ENCODE measurements around the gene WAS. TPM values are rescaled to one million over a fixed set of nuclear protein-coding genes. Genes with fewer than 3 reads are reported as not detected.

The WAS gene
- 2.7 TPM for total RNA-seq (ENCODE audit: unreplicated experiment)
- long read RNA-seq = 0 reads

GRCh38 chrX:48683411-48683982, at the start of gene WAS:
Gene WAS (plus strand): TSS chrX:48683799. CDS start chrX:48683854, 55 bp downstream.
- no peaks in the 10 kb centered on the region for H3K9me3 Mint-ChIP-seq (ENCODE audit: unreplicated experiment)
- H3K27ac Mint-ChIP-seq (ENCODE audit: unreplicated experiment) = no peak within 1 kb of the TSS
- peaks cover 5% of the 10 kb centered on the region for H3K4me1 Mint-ChIP-seq (ENCODE audit: unreplicated experiment)
- TF ChIP-seq CTCF (IDR thresholded peaks at IDR 0.05; ENCODE audit: unreplicated experiment) = no peak
- peaks cover 7% of the 10 kb centered on the region for H3K27me3 Mint-ChIP-seq (ENCODE audit: unreplicated experiment)
- no peak for DNase-seq (ENCODE audit: low spot score)
- H3K36me3 Mint-ChIP-seq (ENCODE audit: low read depth, unreplicated experiment) = no peaks in the 10 kb centered on the region
- H3K4me3 Mint-ChIP-seq (ENCODE audit: unreplicated experiment) = no peak within 1 kb of the TSS

- no peak for TF ChIP-seq CTCF (IDR thresholded peaks at IDR 0.05; ENCODE audit: unreplicated experiment)
- Mint-ChIP-seq H3K4me3 (ENCODE audit: unreplicated experiment) (no peak overlapping the region), H3K27me3 (ENCODE audit: unreplicated experiment) (no peaks in the 10 kb centered on the region), H3K4me1 (ENCODE audit: unreplicated experiment) (no peaks in the 10 kb centered on the region), H3K36me3 (ENCODE audit: low read depth, unreplicated experiment) (no peaks in the 10 kb centered on the region), H3K9me3 (ENCODE audit: unreplicated experiment) (no peaks in the 10 kb centered on the region), H3K27ac (ENCODE audit: unreplicated experiment) (no peak overlapping the region)
- no peak for DNase-seq (ENCODE audit: low spot score)
Measured at GRCh38 chrX:48636301-48636700, 47.3 kb upstream of the WAS start.

- TF ChIP-seq CTCF (IDR thresholded peaks at IDR 0.05; ENCODE audit: unreplicated experiment) = no peak
- Mint-ChIP-seq H3K27ac (ENCODE audit: unreplicated experiment) (no peak overlapping the region), H3K9me3 (ENCODE audit: unreplicated experiment) (no peaks in the 10 kb centered on the region)
Measured at GRCh38 chrX:48636776-48637175, 46.8 kb upstream of the WAS start.

GRCh38 chrX:48645669-48646068, 37.9 kb upstream of the WAS start:
- Mint-ChIP-seq H3K36me3 (ENCODE audit: low read depth, unreplicated experiment) (no peaks in the 10 kb centered on the region), H3K9me3 (ENCODE audit: unreplicated experiment) (no peaks in the 10 kb centered on the region)

More at GRCh38 chrX:48636776-48637175, 46.8 kb upstream of the WAS start:
- no peaks in the 10 kb centered on the region for H3K27me3 Mint-ChIP-seq (ENCODE audit: unreplicated experiment)
- H3K36me3 Mint-ChIP-seq (ENCODE audit: low read depth, unreplicated experiment) = no peaks in the 10 kb centered on the region
- no peak overlapping the region for H3K4me3 Mint-ChIP-seq (ENCODE audit: unreplicated experiment)
- H3K4me1 Mint-ChIP-seq (ENCODE audit: unreplicated experiment) = no peaks in the 10 kb centered on the region
- no peak for DNase-seq (ENCODE audit: low spot score)

More at GRCh38 chrX:48645669-48646068, 37.9 kb upstream of the WAS start:
- H3K4me1 Mint-ChIP-seq (ENCODE audit: unreplicated experiment) = no peaks in the 10 kb centered on the region
- no peak overlapping the region for H3K27ac Mint-ChIP-seq (ENCODE audit: unreplicated experiment)
- DNase-seq (ENCODE audit: low spot score) = no peak
- H3K4me3 Mint-ChIP-seq (ENCODE audit: unreplicated experiment) = no peak overlapping the region
- peaks cover 2% of the 10 kb centered on the region for H3K27me3 Mint-ChIP-seq (ENCODE audit: unreplicated experiment)
- no peak for TF ChIP-seq CTCF (IDR thresholded peaks at IDR 0.05; ENCODE audit: unreplicated experiment)
